HL-60 (cell line): ENCODE results near the gene NRN1L.

Experiments
- DNase-seq, 2 experiments: peaks; one replicate each; pipeline ENCODE4 v3.0.0-alpha.2; 2010 to 2020; ENCODE audit warnings: low read depth in 1 of 2, low spot score in 1 of 2
- H3K27ac ChIP-seq: fragments of 250-450 bp; sonication (Bioruptor Pico); replicated peaks from 2 replicates; pipeline ENCODE4 v1.5.1; 2020; ENCODE audit warnings: mild to moderate bottlenecking, moderate library complexity
- H3K27me3 ChIP-seq: fragments of 250-450 bp; sonication (Bioruptor Pico); 2 replicates; pipeline ENCODE4 v1.5.1; 2021; ENCODE audit warnings: mild to moderate bottlenecking, moderate library complexity; ENCODE audit not compliant: insufficient read depth, poor library complexity, severe bottlenecking
- H3K4me3 ChIP-seq: replicated peaks from 2 replicates; pipeline ENCODE4 v1.5.1; 2011; ENCODE audit warnings: mild to moderate bottlenecking, control low read depth, low read length; ENCODE audit not compliant: insufficient read depth
- CTCF ChIP-seq: IDR thresholded peaks from one replicate; pipeline ENCODE4 v1.5.1; 2011; ENCODE audit warnings: low read length, control low read depth, inconsistent platforms; ENCODE audit not compliant: insufficient read depth
- GABPA ChIP-seq: IDR thresholded peaks from 2 replicates; pipeline ENCODE4 v1.6.1; 2012; ENCODE audit warnings: low read depth
- POLR2AphosphoS5 ChIP-seq: IDR thresholded peaks from 2 replicates; pipeline ENCODE4 v1.6.1; 2012; ENCODE audit warnings: low read depth
- SPI1 ChIP-seq: IDR thresholded peaks from 2 replicates; pipeline ENCODE4 v1.6.1; 2012; ENCODE audit warnings: low read depth, mild to moderate bottlenecking, borderline replicate concordance
- TF ChIP-seq, protein P1 (sequence below): IDR thresholded peaks from 2 replicates; pipeline ENCODE4 v1.6.1; 2012; ENCODE audit warnings: low read depth; ENCODE audit not compliant: insufficient replicate concordance

Gene NRN1L

DNA sequence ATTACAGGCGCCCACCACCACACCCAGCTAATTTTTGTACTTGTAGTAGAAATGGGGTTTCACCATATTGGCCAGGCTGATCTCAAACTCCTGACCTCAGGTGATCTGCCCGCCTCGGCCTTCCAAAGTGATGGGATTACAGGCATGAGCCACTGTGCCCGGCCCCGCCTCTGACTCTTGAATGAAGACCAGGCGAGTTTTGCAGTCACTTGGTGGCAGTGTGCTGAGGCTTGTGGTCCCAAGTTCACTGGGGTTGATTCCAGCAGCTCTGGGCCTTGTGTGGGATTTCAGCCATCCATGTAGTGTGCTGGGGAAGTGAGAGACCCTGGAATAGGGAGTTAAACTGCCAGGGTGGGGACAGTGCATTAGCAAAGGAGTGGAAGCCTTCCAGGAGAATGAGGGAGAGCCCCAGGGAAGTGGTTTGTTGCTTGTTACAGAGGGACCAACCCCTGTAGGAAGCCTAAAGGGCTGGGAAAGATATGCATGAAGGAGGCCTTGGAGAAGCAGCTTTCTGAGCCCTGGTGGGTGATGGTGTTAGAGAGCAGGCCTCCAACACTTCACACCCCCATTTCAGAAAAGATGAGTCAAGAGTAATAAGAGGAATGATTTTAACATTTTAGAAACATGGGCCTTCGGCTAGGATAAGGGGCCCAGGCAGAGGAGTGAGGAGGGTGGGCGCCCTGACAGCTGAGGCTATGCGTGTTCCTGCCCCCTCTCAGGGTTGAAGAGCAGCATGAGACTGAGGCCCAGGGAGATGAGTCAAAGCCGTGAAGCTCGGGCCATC lies 22.9 kb downstream of the NRN1L start:
- DNase-seq = no peak
- TF ChIP-seq POLR2AphosphoS5 (no peak), GABPA (no peak), CTCF (no peak), SPI1 (no peak)
- TF ChIP-seq, protein P1, sequence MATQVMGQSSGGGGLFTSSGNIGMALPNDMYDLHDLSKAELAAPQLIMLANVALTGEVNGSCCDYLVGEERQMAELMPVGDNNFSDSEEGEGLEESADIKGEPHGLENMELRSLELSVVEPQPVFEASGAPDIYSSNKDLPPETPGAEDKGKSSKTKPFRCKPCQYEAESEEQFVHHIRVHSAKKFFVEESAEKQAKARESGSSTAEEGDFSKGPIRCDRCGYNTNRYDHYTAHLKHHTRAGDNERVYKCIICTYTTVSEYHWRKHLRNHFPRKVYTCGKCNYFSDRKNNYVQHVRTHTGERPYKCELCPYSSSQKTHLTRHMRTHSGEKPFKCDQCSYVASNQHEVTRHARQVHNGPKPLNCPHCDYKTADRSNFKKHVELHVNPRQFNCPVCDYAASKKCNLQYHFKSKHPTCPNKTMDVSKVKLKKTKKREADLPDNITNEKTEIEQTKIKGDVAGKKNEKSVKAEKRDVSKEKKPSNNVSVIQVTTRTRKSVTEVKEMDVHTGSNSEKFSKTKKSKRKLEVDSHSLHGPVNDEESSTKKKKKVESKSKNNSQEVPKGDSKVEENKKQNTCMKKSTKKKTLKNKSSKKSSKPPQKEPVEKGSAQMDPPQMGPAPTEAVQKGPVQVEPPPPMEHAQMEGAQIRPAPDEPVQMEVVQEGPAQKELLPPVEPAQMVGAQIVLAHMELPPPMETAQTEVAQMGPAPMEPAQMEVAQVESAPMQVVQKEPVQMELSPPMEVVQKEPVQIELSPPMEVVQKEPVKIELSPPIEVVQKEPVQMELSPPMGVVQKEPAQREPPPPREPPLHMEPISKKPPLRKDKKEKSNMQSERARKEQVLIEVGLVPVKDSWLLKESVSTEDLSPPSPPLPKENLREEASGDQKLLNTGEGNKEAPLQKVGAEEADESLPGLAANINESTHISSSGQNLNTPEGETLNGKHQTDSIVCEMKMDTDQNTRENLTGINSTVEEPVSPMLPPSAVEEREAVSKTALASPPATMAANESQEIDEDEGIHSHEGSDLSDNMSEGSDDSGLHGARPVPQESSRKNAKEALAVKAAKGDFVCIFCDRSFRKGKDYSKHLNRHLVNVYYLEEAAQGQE = no peak
- Histone ChIP-seq H3K4me3 (no peak overlapping the region), H3K27ac (no peak overlapping the region), H3K27me3 (no peaks in the 10 kb centered on the region)

DNA sequence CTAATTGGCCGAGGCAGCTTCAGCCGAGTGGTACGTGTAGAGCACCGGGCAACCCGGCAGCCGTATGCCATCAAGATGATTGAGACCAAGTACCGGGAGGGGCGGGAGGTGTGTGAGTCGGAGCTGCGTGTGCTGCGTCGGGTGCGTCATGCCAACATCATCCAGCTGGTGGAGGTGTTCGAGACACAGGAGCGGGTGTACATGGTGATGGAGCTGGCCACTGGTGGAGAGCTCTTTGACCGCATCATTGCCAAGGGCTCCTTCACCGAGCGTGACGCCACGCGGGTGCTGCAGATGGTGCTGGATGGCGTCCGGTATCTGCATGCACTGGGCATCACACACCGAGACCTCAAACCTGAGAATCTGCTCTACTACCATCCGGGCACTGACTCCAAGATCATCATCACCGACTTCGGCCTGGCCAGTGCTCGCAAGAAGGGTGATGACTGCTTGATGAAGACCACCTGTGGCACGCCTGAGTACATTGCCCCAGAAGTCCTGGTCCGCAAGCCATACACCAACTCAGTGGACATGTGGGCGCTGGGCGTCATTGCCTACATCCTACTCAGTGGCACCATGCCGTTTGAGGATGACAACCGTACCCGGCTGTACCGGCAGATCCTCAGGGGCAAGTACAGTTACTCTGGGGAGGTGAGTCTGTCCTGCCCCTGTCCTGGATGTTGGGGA lies 24.5 kb downstream of the NRN1L start:
- Histone ChIP-seq H3K27ac (no peak overlapping the region), H3K27me3 (no peaks in the 10 kb centered on the region), H3K4me3 (no peak overlapping the region)
- TF ChIP-seq, protein P1 = no peak
- TF ChIP-seq GABPA (no peak), CTCF (no peak), POLR2AphosphoS5 (no peak)
- DNase-seq = no peak

- Histone ChIP-seq H3K27me3 (no peaks in the 10 kb centered on the region), H3K27ac (no peak overlapping the region), H3K4me3 (no peak overlapping the region)
- DNase-seq = no peak
- TF ChIP-seq, protein P1 = no peak
- TF ChIP-seq SPI1 (no peak), GABPA (no peak), POLR2AphosphoS5 (no peak), CTCF (no peak)
These were observed 25.5 kb downstream of the NRN1L start for GRCh38 chr16:67910158-67910557.
